HL-60 (cell line): ENCODE results near the gene HHAT.
"Not testable (repeated sequence)": the region's sequence is repeated elsewhere in the genome, so short reads cannot be mapped to it uniquely, and the experiment has no call there.

Experiments used
- DNase-seq, 2 experiments: peaks; one replicate each; pipeline ENCODE4 v3.0.0-alpha.2; 2010 to 2020; ENCODE audit warnings: low read depth in 1 of 2, low spot score in 1 of 2
- H3K27ac ChIP-seq: fragments of 250-450 bp; sonication (Bioruptor Pico); replicated peaks from 2 replicates; pipeline ENCODE4 v1.5.1; 2020; ENCODE audit warnings: mild to moderate bottlenecking, moderate library complexity
- H3K27me3 ChIP-seq: fragments of 250-450 bp; sonication (Bioruptor Pico); 2 replicates; pipeline ENCODE4 v1.5.1; 2021; ENCODE audit warnings: mild to moderate bottlenecking, moderate library complexity; ENCODE audit not compliant: insufficient read depth, poor library complexity, severe bottlenecking
- H3K4me3 ChIP-seq: replicated peaks from 2 replicates; pipeline ENCODE4 v1.5.1; 2011; ENCODE audit warnings: mild to moderate bottlenecking, control low read depth, low read length; ENCODE audit not compliant: insufficient read depth
- GABPA ChIP-seq: IDR thresholded peaks from 2 replicates; pipeline ENCODE4 v1.6.1; 2012; ENCODE audit warnings: low read depth
- POLR2AphosphoS5 ChIP-seq: IDR thresholded peaks from 2 replicates; pipeline ENCODE4 v1.6.1; 2012; ENCODE audit warnings: low read depth
- SPI1 ChIP-seq: IDR thresholded peaks from 2 replicates; pipeline ENCODE4 v1.6.1; 2012; ENCODE audit warnings: low read depth, mild to moderate bottlenecking, borderline replicate concordance
- TF ChIP-seq, protein P1 (sequence below): IDR thresholded peaks from one replicate; pipeline ENCODE4 v1.5.1; 2011; ENCODE audit warnings: low read length, control low read depth, inconsistent platforms; ENCODE audit not compliant: insufficient read depth
- TF ChIP-seq, protein P2 (sequence below): IDR thresholded peaks from 2 replicates; pipeline ENCODE4 v1.6.1; 2012; ENCODE audit warnings: low read depth; ENCODE audit not compliant: insufficient replicate concordance

Gene HHAT

DNA sequence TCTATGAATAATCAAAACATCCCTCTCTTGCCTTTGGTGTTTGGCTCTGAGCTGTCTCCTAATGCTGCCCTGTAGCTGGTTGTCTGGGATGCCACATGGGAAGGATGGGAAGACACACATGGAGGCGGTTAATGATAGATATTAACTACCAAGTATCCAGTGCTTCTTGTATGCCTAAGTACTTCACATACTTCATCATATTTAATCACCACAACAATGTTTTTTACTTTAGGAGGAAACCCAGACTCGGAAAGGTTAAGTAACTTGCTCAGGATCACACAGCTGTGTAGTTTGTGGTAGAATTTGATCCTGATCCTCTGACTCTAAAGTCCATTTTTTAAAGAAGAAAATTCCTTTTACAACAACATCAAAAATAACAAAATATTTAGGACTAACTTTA lies 88.0 kb downstream of the HHAT start:
- Histone ChIP-seq H3K27me3 (no peaks in the 10 kb centered on the region), H3K4me3 (no peak overlapping the region), H3K27ac (no peak overlapping the region)
- TF ChIP-seq POLR2AphosphoS5 (no peak), SPI1 (no peak), GABPA (no peak)
- TF ChIP-seq, protein P1, sequence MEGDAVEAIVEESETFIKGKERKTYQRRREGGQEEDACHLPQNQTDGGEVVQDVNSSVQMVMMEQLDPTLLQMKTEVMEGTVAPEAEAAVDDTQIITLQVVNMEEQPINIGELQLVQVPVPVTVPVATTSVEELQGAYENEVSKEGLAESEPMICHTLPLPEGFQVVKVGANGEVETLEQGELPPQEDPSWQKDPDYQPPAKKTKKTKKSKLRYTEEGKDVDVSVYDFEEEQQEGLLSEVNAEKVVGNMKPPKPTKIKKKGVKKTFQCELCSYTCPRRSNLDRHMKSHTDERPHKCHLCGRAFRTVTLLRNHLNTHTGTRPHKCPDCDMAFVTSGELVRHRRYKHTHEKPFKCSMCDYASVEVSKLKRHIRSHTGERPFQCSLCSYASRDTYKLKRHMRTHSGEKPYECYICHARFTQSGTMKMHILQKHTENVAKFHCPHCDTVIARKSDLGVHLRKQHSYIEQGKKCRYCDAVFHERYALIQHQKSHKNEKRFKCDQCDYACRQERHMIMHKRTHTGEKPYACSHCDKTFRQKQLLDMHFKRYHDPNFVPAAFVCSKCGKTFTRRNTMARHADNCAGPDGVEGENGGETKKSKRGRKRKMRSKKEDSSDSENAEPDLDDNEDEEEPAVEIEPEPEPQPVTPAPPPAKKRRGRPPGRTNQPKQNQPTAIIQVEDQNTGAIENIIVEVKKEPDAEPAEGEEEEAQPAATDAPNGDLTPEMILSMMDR: no peak
- TF ChIP-seq, protein P2, sequence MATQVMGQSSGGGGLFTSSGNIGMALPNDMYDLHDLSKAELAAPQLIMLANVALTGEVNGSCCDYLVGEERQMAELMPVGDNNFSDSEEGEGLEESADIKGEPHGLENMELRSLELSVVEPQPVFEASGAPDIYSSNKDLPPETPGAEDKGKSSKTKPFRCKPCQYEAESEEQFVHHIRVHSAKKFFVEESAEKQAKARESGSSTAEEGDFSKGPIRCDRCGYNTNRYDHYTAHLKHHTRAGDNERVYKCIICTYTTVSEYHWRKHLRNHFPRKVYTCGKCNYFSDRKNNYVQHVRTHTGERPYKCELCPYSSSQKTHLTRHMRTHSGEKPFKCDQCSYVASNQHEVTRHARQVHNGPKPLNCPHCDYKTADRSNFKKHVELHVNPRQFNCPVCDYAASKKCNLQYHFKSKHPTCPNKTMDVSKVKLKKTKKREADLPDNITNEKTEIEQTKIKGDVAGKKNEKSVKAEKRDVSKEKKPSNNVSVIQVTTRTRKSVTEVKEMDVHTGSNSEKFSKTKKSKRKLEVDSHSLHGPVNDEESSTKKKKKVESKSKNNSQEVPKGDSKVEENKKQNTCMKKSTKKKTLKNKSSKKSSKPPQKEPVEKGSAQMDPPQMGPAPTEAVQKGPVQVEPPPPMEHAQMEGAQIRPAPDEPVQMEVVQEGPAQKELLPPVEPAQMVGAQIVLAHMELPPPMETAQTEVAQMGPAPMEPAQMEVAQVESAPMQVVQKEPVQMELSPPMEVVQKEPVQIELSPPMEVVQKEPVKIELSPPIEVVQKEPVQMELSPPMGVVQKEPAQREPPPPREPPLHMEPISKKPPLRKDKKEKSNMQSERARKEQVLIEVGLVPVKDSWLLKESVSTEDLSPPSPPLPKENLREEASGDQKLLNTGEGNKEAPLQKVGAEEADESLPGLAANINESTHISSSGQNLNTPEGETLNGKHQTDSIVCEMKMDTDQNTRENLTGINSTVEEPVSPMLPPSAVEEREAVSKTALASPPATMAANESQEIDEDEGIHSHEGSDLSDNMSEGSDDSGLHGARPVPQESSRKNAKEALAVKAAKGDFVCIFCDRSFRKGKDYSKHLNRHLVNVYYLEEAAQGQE: no peak
- DNase-seq: no peak

DNA sequence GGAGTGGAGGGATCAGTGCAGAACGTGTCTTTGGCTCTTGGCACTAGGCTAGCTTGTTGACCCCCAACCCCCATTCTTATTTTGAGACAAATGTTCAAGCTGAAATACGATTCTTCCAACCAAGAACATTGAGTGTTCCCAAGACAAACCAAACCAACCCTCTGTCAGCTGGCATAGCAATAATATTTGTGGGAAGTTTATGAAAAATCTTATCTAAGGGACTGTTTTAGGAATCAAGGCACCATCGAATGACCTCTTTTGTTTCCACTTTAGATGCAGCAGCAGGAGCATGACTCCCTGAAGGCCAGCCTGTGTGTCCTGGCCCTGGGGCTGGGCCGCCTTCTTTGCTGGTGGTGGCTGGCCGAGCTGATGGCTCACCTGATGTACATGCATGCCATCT lies 89.2 kb downstream of the HHAT start:
- Histone ChIP-seq H3K27ac (no peak overlapping the region), H3K4me3 (no peak overlapping the region)

DNA sequence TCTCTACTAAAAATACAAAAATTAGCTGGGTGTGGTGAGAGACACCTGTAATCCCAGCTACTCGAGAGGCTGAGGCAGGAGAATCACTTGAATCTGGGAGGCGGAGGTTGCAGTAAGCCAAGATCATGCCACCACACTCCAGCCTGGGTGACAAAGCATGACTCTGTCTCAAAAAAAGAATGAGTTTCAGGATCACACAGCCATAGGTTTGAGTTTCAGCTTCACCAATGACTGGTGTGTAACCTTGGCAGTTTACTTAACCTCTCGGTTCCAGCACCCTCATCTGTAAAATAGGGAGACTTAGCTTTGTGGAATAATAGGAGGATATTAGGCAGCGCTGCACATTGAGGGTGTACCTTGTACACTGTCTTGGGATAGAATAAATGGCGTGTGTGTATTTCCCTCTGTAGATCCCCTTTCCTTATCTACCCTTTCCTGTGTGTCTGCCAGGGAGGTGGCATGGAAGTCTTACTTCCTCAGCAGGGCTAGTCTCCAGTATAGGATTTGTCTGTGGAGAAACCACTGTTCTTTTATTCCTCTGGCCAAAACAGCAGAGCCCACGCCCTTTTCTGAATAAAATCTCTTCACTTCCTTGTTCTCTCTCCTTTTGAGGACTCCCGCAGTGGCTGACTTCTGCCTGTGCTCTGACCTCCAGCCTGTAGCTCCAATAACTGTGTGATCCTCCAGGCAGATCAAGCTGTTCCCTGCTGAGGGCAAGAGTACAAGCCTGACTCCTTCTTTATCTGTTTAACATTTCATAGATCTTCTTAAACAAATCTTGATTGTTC lies 90.4 kb downstream of the HHAT start:
- Histone ChIP-seq H3K27me3 (no peaks in the 10 kb centered on the region), H3K27ac (no peak overlapping the region), H3K4me3 (no peak overlapping the region)
- TF ChIP-seq SPI1 (no peak), GABPA (no peak), POLR2AphosphoS5 (no peak)
- TF ChIP-seq, protein P1: no peak
- TF ChIP-seq, protein P2: no peak
- no peak for DNase-seq

More for the DNA sequence above, 89.2 kb downstream of the HHAT start:
- TF ChIP-seq, protein P1: no peak
- TF ChIP-seq GABPA: no peak
- TF ChIP-seq POLR2AphosphoS5: no peak
- TF ChIP-seq SPI1: no peak
- TF ChIP-seq, protein P2: no peak
- H3K27me3 ChIP-seq: no peaks in the 10 kb centered on the region
- DNase-seq: no peak

DNA sequence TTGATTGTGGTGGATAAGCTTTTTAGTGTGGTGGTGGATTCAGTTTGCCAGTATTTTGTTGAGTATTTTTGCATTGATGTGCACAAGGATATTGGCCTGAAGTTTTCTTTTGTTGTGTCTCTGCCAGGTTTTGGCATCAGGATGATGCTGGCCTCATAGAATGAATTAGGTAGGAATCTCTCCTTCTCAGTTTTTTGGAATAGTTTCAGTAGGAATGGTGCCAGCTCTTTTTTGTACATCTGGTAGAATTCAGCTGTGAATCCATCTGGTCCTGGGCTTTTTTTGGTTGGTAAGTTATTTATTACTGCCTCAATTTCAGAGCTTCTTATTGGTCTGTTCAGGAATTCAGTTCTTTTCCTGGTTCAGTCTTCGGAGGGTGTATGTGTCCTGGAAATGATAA lies 98.0 kb downstream of the HHAT start:
- DNase-seq, H3K4me3 ChIP-seq, H3K27me3 ChIP-seq: not testable (repeated sequence)

More for the DNA sequence above, 98.0 kb downstream of the HHAT start:
- H3K27ac ChIP-seq: not testable (repeated sequence)
